HEK293 (cell line): ENCODE measurements around the gene ZNF425.
A peak's percentile ranks its signal among the peaks of the same experiment; 100 is the strongest.

Experiments
- AEBP2 ChIP-seq: fragments of 450-650 bp; formaldehyde crosslinking; IDR thresholded peaks from 2 replicates; pipeline ENCODE4 v1.5.1; 2016; ENCODE audit warnings: missing biosample characterization, missing genetic modification characterization, borderline replicate concordance
- ATF2 ChIP-seq: fragments of 450-650 bp; formaldehyde crosslinking; IDR thresholded peaks from 2 replicates; pipeline ENCODE4 v1.5.1; 2016; ENCODE audit warnings: missing biosample characterization, missing genetic modification characterization, low read depth
- ELK4 ChIP-seq: IDR thresholded peaks from 2 replicates; pipeline ENCODE4 v1.6.1; 2011; ENCODE audit warnings: mild to moderate bottlenecking, low read depth, low read length, borderline replicate concordance
- IKZF3 ChIP-seq: fragments of 450-650 bp; IDR thresholded peaks from 2 replicates; pipeline ENCODE4 v1.5.0; 2018; ENCODE audit warnings: missing biosample characterization, mild to moderate bottlenecking, missing genetic modification characterization, moderate library complexity
- KLF10 ChIP-seq: fragments of 450-650 bp; IDR thresholded peaks from 2 replicates; pipeline ENCODE4 v1.5.1; 2018; ENCODE audit warnings: missing biosample characterization, mild to moderate bottlenecking, missing genetic modification characterization
- KLF16 ChIP-seq: fragments of 450-650 bp; formaldehyde crosslinking; IDR thresholded peaks from 2 replicates; pipeline ENCODE4 v1.5.1; 2017; ENCODE audit warnings: missing biosample characterization, missing genetic modification characterization
- MEIS1 ChIP-seq: sonication (generic); formaldehyde crosslinking; IDR thresholded peaks from 2 replicates; pipeline ENCODE4 v1.8.1; 2022; ENCODE audit warnings: missing genetic modification reagents, mild to moderate bottlenecking, borderline replicate concordance
- REST ChIP-seq: fragments of 450-650 bp; formaldehyde crosslinking; IDR thresholded peaks from 2 replicates; pipeline ENCODE4 v1.5.1; 2016; ENCODE audit warnings: missing biosample characterization, missing genetic modification characterization
- YY2 ChIP-seq: fragments of 450-650 bp; formaldehyde crosslinking; IDR thresholded peaks from 2 replicates; pipeline ENCODE4 v1.5.1; 2016; ENCODE audit warnings: missing biosample characterization, missing genetic modification characterization
- ZBTB21 ChIP-seq: fragments of 450-650 bp; formaldehyde crosslinking; IDR thresholded peaks from 2 replicates; pipeline ENCODE4 v1.5.1; 2017; ENCODE audit warnings: missing biosample characterization, missing genetic modification characterization
- ZBTB49 ChIP-seq: fragments of 450-650 bp; formaldehyde crosslinking; IDR thresholded peaks from 2 replicates; pipeline ENCODE4 v1.5.1; 2016; ENCODE audit warnings: missing biosample characterization, missing genetic modification characterization, low read depth
- ZIC2 ChIP-seq: fragments of 450-650 bp; formaldehyde crosslinking; IDR thresholded peaks from 2 replicates; pipeline ENCODE4 v1.5.1; 2016; ENCODE audit warnings: missing biosample characterization, missing genetic modification characterization
- ZNF19 ChIP-seq: fragments of 450-650 bp; formaldehyde crosslinking; IDR thresholded peaks from 2 replicates; pipeline ENCODE4; 2016; ENCODE audit warnings: missing biosample characterization, missing genetic modification characterization, low read depth
- ZNF280C ChIP-seq: fragments of 450-650 bp; formaldehyde crosslinking; IDR thresholded peaks from 2 replicates; pipeline ENCODE4 v1.5.1; 2016; ENCODE audit warnings: missing biosample characterization, missing genetic modification characterization
- ZNF398 ChIP-seq: fragments of 450-650 bp; formaldehyde crosslinking; IDR thresholded peaks from 2 replicates; pipeline ENCODE4 v1.5.1; 2017; ENCODE audit warnings: missing biosample characterization, missing genetic modification characterization
- ZNF426 ChIP-seq: fragments of 450-650 bp; formaldehyde crosslinking; IDR thresholded peaks from 2 replicates; pipeline ENCODE4 v1.5.1; 2017; ENCODE audit warnings: missing biosample characterization, missing genetic modification characterization, mild to moderate bottlenecking, inconsistent platforms, moderate library complexity
- ZNF510 ChIP-seq: fragments of 450-650 bp; formaldehyde crosslinking; IDR thresholded peaks from 2 replicates; pipeline ENCODE4 v1.5.1; 2018; ENCODE audit warnings: mild to moderate bottlenecking, missing genetic modification characterization, missing biosample characterization; ENCODE audit not compliant: insufficient replicate concordance
- ZNF529 ChIP-seq: fragments of 450-650 bp; formaldehyde crosslinking; IDR thresholded peaks from 2 replicates; pipeline ENCODE4 v1.5.1; 2017; ENCODE audit warnings: missing genetic modification characterization, missing biosample characterization; ENCODE audit not compliant: insufficient replicate concordance
- ZNF626 ChIP-seq: fragments of 450-650 bp; sonication (Bioruptor Pico); formaldehyde crosslinking; IDR thresholded peaks from 2 replicates; pipeline ENCODE4 v1.5.1; 2018; ENCODE audit warnings: missing biosample characterization, missing genetic modification characterization, inconsistent platforms
- ZNF654 ChIP-seq: fragments of 450-650 bp; formaldehyde crosslinking; IDR thresholded peaks from 2 replicates; pipeline ENCODE4 v1.5.1; 2016; ENCODE audit warnings: low read depth, missing biosample characterization, missing genetic modification characterization

Gene ZNF425

GRCh38 chr7:149147752-149148653, 21.9 kb upstream of the ZNF425 start (continued):
- TF ChIP-seq ZNF626 (tag by site-specific recombination) (no peak), ZNF398 (0 out of 2 replicates have a peak, but pooled peaks have one; percentile 24), YY2 (tag by site-specific recombination) (peak; percentile 80), ELK4 (no peak), ATF2 (tag by site-specific recombination) (no peak), KLF10 (tag by site-specific recombination) (no peak), MEIS1 (CRISPR knock-in tag) (no peak), ZIC2 (tag by site-specific recombination) (peak; percentile 81), KLF16 (tag by site-specific recombination) (peak; percentile 40; the same call in 1 of the 2 replicates), REST (no peak), ZBTB21 (tag by site-specific recombination) (no peak), ZNF426 (tag by site-specific recombination) (no peak), ZNF280C (tag by site-specific recombination) (no peak), ZNF19 (tag by site-specific recombination) (no peak), ZNF510 (tag by site-specific recombination) (no peak), ZNF654 (tag by site-specific recombination) (no peak), AEBP2 (tag by site-specific recombination) (no peak), IKZF3 (no peak), ZNF529 (tag by site-specific recombination) (no peak), ZBTB49 (tag by site-specific recombination) (no peak)
